Loucy (cell line): ENCODE measurements around the gene NAALADL2.

Experiments
- H2AFZ ChIP-seq: fragments of 200-600 bp; sonication (generic); 2 replicates; pipeline ENCODE4 v1.6.0; 2016; ENCODE audit warnings: antibody characterized with exemption, mild to moderate bottlenecking, low read length, moderate library complexity
- H3F3A ChIP-seq: fragments of 200-600 bp; 2 replicates; pipeline ENCODE4 v1.6.0; 2016; ENCODE audit warnings: antibody characterized with exemption, low read depth, mild to moderate bottlenecking
- H3K27me3 ChIP-seq: fragments of 200-600 bp; sonication (generic); 2 replicates; pipeline ENCODE4 v1.6.1; 2014; ENCODE audit warnings: low read length, mild to moderate bottlenecking; ENCODE audit not compliant: insufficient read depth, poor library complexity, severe bottlenecking
- H3K36me3 ChIP-seq: fragments of 200-600 bp; sonication (generic); 2 replicates; pipeline ENCODE4 v1.6.1; 2016; ENCODE audit warnings: low read length; ENCODE audit not compliant: insufficient read depth
- H3K4me1 ChIP-seq: fragments of 200-600 bp; sonication (generic); 2 replicates; pipeline ENCODE4 v1.5.1; 2014; ENCODE audit warnings: low read length, mild to moderate bottlenecking; ENCODE audit not compliant: insufficient read depth, poor library complexity, severe bottlenecking
- H3K4me2 ChIP-seq: fragments of 200-600 bp; sonication (generic); 2 replicates; pipeline ENCODE4 v1.6.0; 2014; ENCODE audit warnings: antibody characterized with exemption, low read length, low read depth, mild to moderate bottlenecking; ENCODE audit not compliant: poor library complexity, severe bottlenecking
- H3K4me3 ChIP-seq: fragments of 200-600 bp; sonication (generic); 2 replicates; pipeline ENCODE4 v1.5.1; 2014; ENCODE audit warnings: low read length, mild to moderate bottlenecking, mixed read lengths; ENCODE audit not compliant: poor library complexity, severe bottlenecking
- H3K79me2 ChIP-seq: fragments of 200-600 bp; sonication (generic); 2 replicates; pipeline ENCODE4 v1.6.1; 2014; ENCODE audit warnings: low read length; ENCODE audit not compliant: insufficient read depth
- H3K9ac ChIP-seq: fragments of 200-600 bp; sonication (generic); 2 replicates; pipeline ENCODE4 v1.6.0; 2014; ENCODE audit warnings: mild to moderate bottlenecking, low read depth, low read length, moderate library complexity; ENCODE audit not compliant: poor library complexity, severe bottlenecking
- H3K9me2 ChIP-seq: fragments of 200-600 bp; sonication (generic); replicated peaks from 2 replicates; pipeline ENCODE4 v1.6.1; 2016; ENCODE audit warnings: low read depth, low read length, mixed read lengths
- H3K9me3 ChIP-seq: fragments of 200-600 bp; sonication (generic); 2 replicates; pipeline ENCODE4 v1.6.1; 2014; ENCODE audit warnings: mild to moderate bottlenecking, antibody characterized with exemption, low read length, low read depth; ENCODE audit not compliant: insufficient read depth
- H4K20me1 ChIP-seq: fragments of 200-600 bp; sonication (generic); 2 replicates; pipeline ENCODE4 v1.6.0; 2014; ENCODE audit warnings: antibody characterized with exemption, low read length, mild to moderate bottlenecking; ENCODE audit not compliant: insufficient read depth, poor library complexity, severe bottlenecking
- CTCF ChIP-seq: fragments of 200-600 bp; sonication (generic); conservative IDR thresholded peaks from 2 replicates; pipeline ENCODE4 v1.5.1; 2014; ENCODE audit warnings: mild to moderate bottlenecking, antibody characterized with exemption, low read length
- EZH2phosphoT487 ChIP-seq: fragments of 200-600 bp; IDR thresholded peaks from 2 replicates; pipeline ENCODE4 v1.6.1; 2018; ENCODE audit warnings: antibody characterized with exemption, mild to moderate bottlenecking, moderate library complexity, borderline replicate concordance

The NAALADL2 gene

GRCh38 chr3:175479175-175479574 lies 620.0 kb downstream of the NAALADL2 start:
- H3F3A ChIP-seq: no peaks in the 10 kb centered on the region
- H3K4me2 ChIP-seq: no peak overlapping the region
- H3K36me3 ChIP-seq: no peaks in the 10 kb centered on the region
- H3K27me3 ChIP-seq: no peaks in the 10 kb centered on the region
- no peak overlapping the region for H3K9ac ChIP-seq
- no peak overlapping the region for H2AFZ ChIP-seq
- no peak overlapping the region for H3K4me3 ChIP-seq
- H3K9me2 ChIP-seq: no peaks in the 10 kb centered on the region
- no peaks in the 10 kb centered on the region for H3K9me3 ChIP-seq
- H3K79me2 ChIP-seq: no peaks in the 10 kb centered on the region
- H3K4me1 ChIP-seq: no peaks in the 10 kb centered on the region
- no peaks in the 10 kb centered on the region for H4K20me1 ChIP-seq
- TF ChIP-seq CTCF: no peak
- no peak for TF ChIP-seq EZH2phosphoT487

- Histone ChIP-seq H3K9ac (no peak overlapping the region), H3K9me2 (no peaks in the 10 kb centered on the region), H4K20me1 (no peaks in the 10 kb centered on the region), H3K9me3 (no peaks in the 10 kb centered on the region), H3F3A (no peaks in the 10 kb centered on the region), H3K4me3 (no peak overlapping the region), H3K79me2 (no peaks in the 10 kb centered on the region), H3K27me3 (no peaks in the 10 kb centered on the region), H3K4me1 (no peaks in the 10 kb centered on the region), H3K36me3 (no peaks in the 10 kb centered on the region), H3K4me2 (no peak overlapping the region), H2AFZ (no peak overlapping the region)
- TF ChIP-seq EZH2phosphoT487: no peak
- no peak for TF ChIP-seq CTCF
Measured at GRCh38 chr3:175479800-175480199, 620.7 kb downstream of the NAALADL2 start.

- Histone ChIP-seq H3K9ac (no peak overlapping the region), H2AFZ (no peak overlapping the region), H3K4me1 (no peaks in the 10 kb centered on the region), H3K79me2 (no peaks in the 10 kb centered on the region), H3K4me3 (no peak overlapping the region), H4K20me1 (no peaks in the 10 kb centered on the region), H3K9me2 (no peaks in the 10 kb centered on the region), H3K27me3 (no peaks in the 10 kb centered on the region), H3K36me3 (no peaks in the 10 kb centered on the region), H3F3A (no peaks in the 10 kb centered on the region), H3K9me3 (no peaks in the 10 kb centered on the region), H3K4me2 (no peak overlapping the region)
- TF ChIP-seq CTCF (no peak), EZH2phosphoT487 (no peak)
Measured at GRCh38 chr3:175484666-175485065, 625.5 kb downstream of the NAALADL2 start.
